ENCODE measurements around the gene DPYSL3.

DPYSL3 gene

GRCh38 chr5:147530530-147531389 lies 20.9 kb upstream of the DPYSL3 start:
- TF ChIP-seq ZFX (IDR thresholded peaks at IDR 0.05; ENCODE audit: borderline replicate concordance) (no peak), CTCF (IDR thresholded peaks at IDR 0.05) (no peak)
- H3K27ac ChIP-seq: no peak overlapping the region

GRCh38 chr5:147523069-147523468 lies 13.2 kb upstream of the DPYSL3 start:
- TF ChIP-seq ZFX (IDR thresholded peaks at IDR 0.05; ENCODE audit: borderline replicate concordance) (no peak), CTCF (IDR thresholded peaks at IDR 0.05) (no peak)
- H3K27ac ChIP-seq: no peak overlapping the region

GRCh38 chr5:147522435-147522834 lies 12.6 kb upstream of the DPYSL3 start:
- TF ChIP-seq CTCF (IDR thresholded peaks at IDR 0.05) (no peak), ZFX (IDR thresholded peaks at IDR 0.05; ENCODE audit: borderline replicate concordance) (no peak)
- H3K27ac ChIP-seq: no peak overlapping the region

- TF ChIP-seq CTCF (IDR thresholded peaks at IDR 0.05) (no peak), ZFX (IDR thresholded peaks at IDR 0.05; ENCODE audit: borderline replicate concordance) (no peak)
- no peak overlapping the region for H3K27ac ChIP-seq
These were observed 10.6 kb upstream of the DPYSL3 start for GRCh38 chr5:147520450-147520849.

GRCh38 chr5:147519380-147519779 lies 9.5 kb upstream of the DPYSL3 start:
- no peak overlapping the region for H3K27ac ChIP-seq
- no peak for TF ChIP-seq CTCF (IDR thresholded peaks at IDR 0.05)
- TF ChIP-seq ZFX (IDR thresholded peaks at IDR 0.05; ENCODE audit: borderline replicate concordance): no peak

GRCh38 chr5:147517383-147517782 lies 7.5 kb upstream of the DPYSL3 start:
- no peak overlapping the region for H3K27ac ChIP-seq
- TF ChIP-seq CTCF (IDR thresholded peaks at IDR 0.05) (no peak), ZFX (IDR thresholded peaks at IDR 0.05; ENCODE audit: borderline replicate concordance) (no peak)

- TF ChIP-seq CTCF (IDR thresholded peaks at IDR 0.05) (no peak), ZFX (IDR thresholded peaks at IDR 0.05; ENCODE audit: borderline replicate concordance) (no peak)
- no peak overlapping the region for H3K27ac ChIP-seq
These were observed 5.4 kb upstream of the DPYSL3 start for GRCh38 chr5:147515269-147515668.
